GM12801 (cell line): ENCODE data around the gene ABCB6.

Experiments used
- CTCF ChIP-seq: IDR thresholded peaks from one replicate; pipeline ENCODE4 v1.5.1; 2011; ENCODE audit warnings: control low read depth; ENCODE audit not compliant: insufficient read length; ENCODE audit errors: extremely low read depth

Gene ABCB6

DNA sequence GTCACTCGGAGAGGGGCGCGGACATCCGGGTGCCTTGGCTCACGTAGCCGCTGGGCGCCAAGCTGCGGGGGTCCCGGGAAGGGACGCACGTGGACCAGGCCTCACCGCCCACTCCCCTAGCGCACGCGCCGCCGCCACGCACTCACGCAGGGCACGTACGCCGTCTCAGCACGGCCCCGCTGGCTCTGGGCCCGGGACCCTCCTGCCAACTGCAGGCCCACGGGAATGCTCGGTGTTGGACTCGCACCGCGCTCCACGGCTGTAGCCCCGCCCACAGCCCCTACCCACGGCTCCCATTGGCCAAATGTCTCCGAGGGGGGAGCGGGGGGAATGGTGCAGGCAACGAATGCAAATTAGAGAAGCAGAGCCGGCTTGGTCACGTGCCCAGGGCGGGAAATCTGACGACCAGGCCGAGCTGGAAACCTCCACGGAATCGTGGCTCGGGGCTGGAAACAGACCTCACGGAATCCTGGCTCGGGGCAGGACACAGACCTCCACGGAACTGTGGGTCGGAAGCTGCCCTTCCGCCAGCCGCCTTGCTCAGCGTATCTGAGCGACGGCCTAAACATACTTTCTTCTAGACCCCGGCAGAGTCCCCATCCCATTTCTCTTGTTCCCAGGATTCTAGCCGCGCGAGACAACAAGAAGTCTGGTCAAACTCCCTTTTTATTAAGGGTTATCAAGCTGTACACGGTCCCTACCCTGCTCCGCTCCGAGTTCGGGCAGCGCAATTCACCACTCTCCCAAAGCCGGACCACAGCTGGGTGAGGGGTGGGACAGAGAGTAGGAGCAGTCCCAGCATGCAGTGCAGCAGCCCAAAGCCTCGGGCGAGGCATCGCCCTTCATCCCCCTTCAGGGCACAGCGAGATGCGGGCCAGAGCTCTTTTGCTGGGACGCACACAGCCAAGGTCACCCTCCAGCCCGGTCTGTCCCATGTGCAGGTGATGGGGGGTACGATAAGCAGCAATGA lies at the start of gene ABCB6:
ABCB6 (minus strand) TSS at position 227 of the 970 bp plus-strand sequence. CDS start 285 bp downstream, outside the sequence.
- no peak for TF ChIP-seq CTCF

- TF ChIP-seq CTCF: no peak
These were observed 49.5 kb upstream of the ABCB6 start for GRCh38 chr2:219268294-219268693.

DNA sequence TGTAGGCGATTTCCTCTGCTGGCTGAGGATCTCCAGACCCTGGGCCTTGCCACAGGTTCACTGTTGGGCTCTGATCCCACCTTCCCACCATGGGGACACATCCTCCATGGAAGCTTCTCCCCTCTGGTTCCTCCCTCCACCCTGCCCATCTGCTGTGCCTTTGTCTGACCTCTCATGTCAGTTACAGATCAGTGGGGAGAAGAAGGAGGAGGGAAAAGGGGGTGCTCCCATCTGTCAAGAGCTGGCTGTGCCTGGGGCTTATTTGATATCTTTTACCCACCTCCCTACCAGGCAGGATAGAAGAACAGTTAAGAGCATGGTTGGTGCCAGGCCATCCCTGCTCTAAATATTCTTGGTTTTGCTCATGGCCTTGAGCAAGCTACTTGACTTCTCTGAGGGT lies 48.1 kb upstream of the ABCB6 start:
- TF ChIP-seq CTCF: no peak

GRCh38 chr2:219266232-219266631 lies 47.5 kb upstream of the ABCB6 start:
- TF ChIP-seq CTCF: no peak

DNA sequence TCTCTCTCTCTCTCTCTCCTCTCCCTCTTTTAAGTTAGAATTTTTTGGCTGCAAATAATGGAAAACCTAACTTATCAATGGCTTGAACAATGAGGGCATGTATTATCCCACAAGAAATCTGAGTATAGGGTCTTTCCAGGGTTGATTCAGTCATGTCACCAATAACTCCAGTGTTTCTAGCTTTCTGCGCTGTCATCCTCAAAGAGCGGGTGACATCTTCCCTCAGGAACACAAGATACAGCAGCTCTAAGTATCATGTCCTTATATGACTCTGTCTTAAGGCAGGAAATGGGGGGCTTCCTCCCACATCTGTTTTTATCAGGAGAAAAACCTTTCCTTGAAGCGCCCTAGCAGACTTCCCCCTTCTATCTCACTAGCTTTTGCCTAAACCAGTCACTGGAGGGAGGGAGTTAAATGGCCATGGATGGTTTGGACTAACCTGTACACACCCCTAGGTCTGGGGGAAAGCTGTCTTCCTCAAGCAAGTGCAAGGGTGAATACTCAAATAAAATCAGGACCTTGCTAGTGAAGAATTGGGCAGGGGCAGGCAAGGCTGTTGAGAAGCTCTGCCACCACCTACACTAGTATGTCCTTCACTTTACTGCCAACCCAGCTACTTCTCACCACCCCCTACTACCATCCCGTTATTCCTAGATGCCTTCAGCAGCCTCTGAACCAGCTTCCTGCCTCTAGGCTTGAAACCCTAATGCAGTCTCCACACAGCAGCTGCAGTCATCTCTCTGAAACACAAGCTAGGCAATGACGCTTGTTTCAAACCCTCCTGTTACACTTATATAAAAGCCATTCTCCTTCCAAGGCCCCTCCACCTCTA lies 42.5 kb upstream of the ABCB6 start:
- TF ChIP-seq CTCF: no peak

DNA sequence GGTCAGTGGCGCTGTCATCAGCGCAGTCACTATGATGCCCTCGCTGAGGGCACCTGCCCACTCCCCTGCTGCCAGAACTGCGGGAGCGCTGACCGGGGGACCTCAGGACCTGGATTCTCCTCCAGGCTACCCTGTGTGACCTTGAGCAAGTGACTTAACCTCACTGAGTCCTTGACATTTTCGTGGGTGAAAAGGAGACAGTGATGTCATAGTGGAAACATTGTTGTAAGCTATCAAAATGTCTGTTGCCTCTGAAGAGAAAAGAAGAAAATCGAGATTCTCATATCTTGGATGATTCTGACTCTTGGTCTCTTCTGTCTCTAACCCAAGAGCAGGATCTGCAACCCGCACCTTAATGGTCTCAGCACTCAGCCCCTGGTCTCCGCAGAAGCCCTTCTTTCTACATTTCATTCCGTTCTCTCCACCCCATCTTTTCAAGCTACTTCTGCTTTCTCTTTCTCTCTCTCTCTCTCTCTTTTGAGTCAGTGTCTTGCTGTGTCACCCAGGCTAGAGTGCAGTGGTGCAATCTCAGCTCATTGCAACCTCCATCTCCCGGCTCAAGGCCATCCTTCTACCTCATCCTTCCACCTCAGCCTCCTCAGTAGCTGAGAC lies 35.9 kb upstream of the ABCB6 start:
- TF ChIP-seq CTCF: no peak
